SK-N-SH treated with all-trans-retinoic acid at 6 μM for 48 hours (cell line): ENCODE measurements around the gene SYNDIG1L.
"Not testable (repeated sequence)": the region's sequence is repeated elsewhere in the genome, so short reads cannot be mapped to it uniquely, and the experiment has no call there.

Source experiments
- ATAC-seq: fragments of 200-7000 bp; cut with Tn5 transposase; 3 replicates; pipeline ENCODE4 v1.9.1; 2020; ENCODE audit warnings: mild to moderate bottlenecking, moderate library complexity
- ARNTL ChIP-seq: fragments of 450-650 bp; formaldehyde crosslinking; IDR thresholded peaks from 2 replicates; pipeline ENCODE4 v1.5.0; 2020; ENCODE audit warnings: low read depth, mild to moderate bottlenecking, moderate library complexity, borderline replicate concordance
- BACH2 ChIP-seq: fragments of 250-450 bp; sonication (Bioruptor Pico); IDR thresholded peaks from 2 replicates; pipeline ENCODE4 v1.9.0; 2021; ENCODE audit warnings: mild to moderate bottlenecking, borderline replicate concordance
- CREB5 ChIP-seq: fragments of 250-450 bp; sonication (Bioruptor Pico); IDR thresholded peaks from 2 replicates; pipeline ENCODE4 v1.5.1; 2020; ENCODE audit warnings: low read depth, mild to moderate bottlenecking, moderate library complexity
- CSDC2 ChIP-seq: fragments of 250-450 bp; sonication (Bioruptor Pico); IDR thresholded peaks from 2 replicates; pipeline ENCODE4 v1.5.0; 2020; ENCODE audit warnings: mild to moderate bottlenecking, moderate library complexity
- ESRRG ChIP-seq: fragments of 250-450 bp; sonication (Bioruptor Pico); IDR thresholded peaks from 2 replicates; pipeline ENCODE4 v1.6.1; 2021; ENCODE audit warnings: mild to moderate bottlenecking
- GLIS3 ChIP-seq: fragments of 250-450 bp; sonication (Bioruptor Pico); IDR thresholded peaks from 2 replicates; pipeline ENCODE4 v1.5.0; 2020; ENCODE audit warnings: mild to moderate bottlenecking, moderate library complexity
- ISL1 ChIP-seq: fragments of 250-450 bp; sonication (Bioruptor Pico); IDR thresholded peaks from 2 replicates; pipeline ENCODE4 v2.1.2; 2022; ENCODE audit warnings: mild to moderate bottlenecking, moderate library complexity
- OSR1 ChIP-seq: fragments of 250-450 bp; sonication (Bioruptor Pico); IDR thresholded peaks from 2 replicates; pipeline ENCODE4 v1.8.0; 2022; ENCODE audit warnings: moderate library complexity, mild to moderate bottlenecking, inconsistent platforms
- PPARA ChIP-seq: fragments of 250-450 bp; sonication (Bioruptor Pico); IDR thresholded peaks from 2 replicates; pipeline ENCODE4 v1.5.0; 2020; ENCODE audit warnings: mild to moderate bottlenecking, borderline replicate concordance
- RARB ChIP-seq: fragments of 250-450 bp; sonication (Bioruptor Pico); IDR thresholded peaks from 2 replicates; pipeline ENCODE4 v1.8.0; 2021; ENCODE audit warnings: mild to moderate bottlenecking, moderate library complexity
- TCF4 ChIP-seq: fragments of 250-450 bp; sonication (Bioruptor Pico); IDR thresholded peaks from 2 replicates; pipeline ENCODE4 v1.8.0; 2021; ENCODE audit warnings: mild to moderate bottlenecking, moderate library complexity, borderline replicate concordance
- TOX ChIP-seq: fragments of 250-450 bp; sonication (Bioruptor Pico); IDR thresholded peaks from 2 replicates; pipeline ENCODE4 v1.8.0; 2021; ENCODE audit warnings: mild to moderate bottlenecking, moderate library complexity, borderline replicate concordance
- ZC3H10 ChIP-seq: fragments of 250-450 bp; sonication (Bioruptor Pico); IDR thresholded peaks from 2 replicates; pipeline ENCODE4 v1.5.1; 2021; ENCODE audit warnings: mild to moderate bottlenecking, moderate library complexity
- ZFP3 ChIP-seq: fragments of 250-450 bp; sonication (Bioruptor Pico); IDR thresholded peaks from 2 replicates; pipeline ENCODE4 v1.5.0; 2020; ENCODE audit warnings: mild to moderate bottlenecking, moderate library complexity
- ZFP30 ChIP-seq: fragments of 450-650 bp; formaldehyde crosslinking; IDR thresholded peaks from 2 replicates; pipeline ENCODE4 v1.5.0; 2022; ENCODE audit warnings: mild to moderate bottlenecking, moderate library complexity
- ZNF565 ChIP-seq: fragments of 450-650 bp; formaldehyde crosslinking; conservative IDR thresholded peaks from 2 replicates; pipeline ENCODE4 v1.5.0; 2020; ENCODE audit warnings: low read depth, mild to moderate bottlenecking, moderate library complexity
- ZNF70 ChIP-seq: fragments of 450-650 bp; formaldehyde crosslinking; IDR thresholded peaks from 2 replicates; pipeline ENCODE4 v1.5.0; 2020; ENCODE audit warnings: mild to moderate bottlenecking, moderate library complexity
- ZNF8 ChIP-seq: fragments of 450-650 bp; formaldehyde crosslinking; IDR thresholded peaks from 2 replicates; pipeline ENCODE4 v1.5.0; 2020; ENCODE audit warnings: mild to moderate bottlenecking, moderate library complexity
- TF ChIP-seq, protein P1 (sequence below): fragments of 250-450 bp; sonication (Bioruptor Pico); IDR thresholded peaks from 2 replicates; pipeline ENCODE4 v1.5.1; 2021; ENCODE audit warnings: mild to moderate bottlenecking, moderate library complexity
- TF ChIP-seq, protein P2 (sequence below): fragments of 250-450 bp; sonication (Bioruptor Pico); IDR thresholded peaks from 2 replicates; pipeline ENCODE4 v1.8.0; 2021; ENCODE audit warnings: low read depth, mild to moderate bottlenecking, moderate library complexity, borderline replicate concordance

Gene SYNDIG1L

GRCh38 chr14:74392616-74393570 lies 33.1 kb downstream of the SYNDIG1L start:
- TF ChIP-seq RARB (no peak), GLIS3 (no peak), BACH2 (CRISPR knock-in tag) (no peak), ZC3H10 (CRISPR knock-in tag) (no peak), OSR1 (CRISPR knock-in tag) (no peak), ZNF70 (CRISPR knock-in tag) (no peak), PPARA (CRISPR knock-in tag) (no peak)
- TF ChIP-seq, protein P1, sequence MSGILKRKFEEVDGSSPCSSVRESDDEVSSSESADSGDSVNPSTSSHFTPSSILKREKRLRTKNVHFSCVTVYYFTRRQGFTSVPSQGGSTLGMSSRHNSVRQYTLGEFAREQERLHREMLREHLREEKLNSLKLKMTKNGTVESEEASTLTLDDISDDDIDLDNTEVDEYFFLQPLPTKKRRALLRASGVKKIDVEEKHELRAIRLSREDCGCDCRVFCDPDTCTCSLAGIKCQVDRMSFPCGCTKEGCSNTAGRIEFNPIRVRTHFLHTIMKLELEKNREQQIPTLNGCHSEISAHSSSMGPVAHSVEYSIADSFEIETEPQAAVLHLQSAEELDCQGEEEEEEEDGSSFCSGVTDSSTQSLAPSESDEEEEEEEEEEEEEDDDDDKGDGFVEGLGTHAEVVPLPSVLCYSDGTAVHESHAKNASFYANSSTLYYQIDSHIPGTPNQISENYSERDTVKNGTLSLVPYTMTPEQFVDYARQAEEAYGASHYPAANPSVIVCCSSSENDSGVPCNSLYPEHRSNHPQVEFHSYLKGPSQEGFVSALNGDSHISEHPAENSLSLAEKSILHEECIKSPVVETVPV (CRISPR knock-in tag) = no peak
- ATAC-seq = no peak

DNA sequence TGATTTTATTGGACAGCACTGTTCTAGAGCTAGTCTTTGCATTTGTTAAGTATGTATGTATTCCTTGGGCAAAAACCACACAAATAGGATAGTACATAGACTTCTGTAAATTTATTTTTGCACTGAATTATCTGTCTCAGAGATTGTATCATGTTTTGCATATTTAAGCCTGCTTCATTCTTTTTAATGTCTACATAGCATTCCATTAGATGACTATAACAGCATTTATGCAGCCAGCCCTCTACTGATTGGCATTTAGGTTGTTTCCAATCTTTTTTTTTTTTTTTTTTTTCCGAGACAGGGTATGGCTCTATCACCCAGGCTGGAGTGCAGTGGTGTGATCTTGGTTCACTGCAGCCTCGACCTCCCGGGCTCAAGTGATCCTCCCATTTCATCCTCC lies 34.5 kb downstream of the SYNDIG1L start:
- ATAC-seq = no peak
- no peak for TF ChIP-seq OSR1 (CRISPR knock-in tag)
- no peak for TF ChIP-seq ZFP3 (CRISPR knock-in tag)
- TF ChIP-seq, protein P2, sequence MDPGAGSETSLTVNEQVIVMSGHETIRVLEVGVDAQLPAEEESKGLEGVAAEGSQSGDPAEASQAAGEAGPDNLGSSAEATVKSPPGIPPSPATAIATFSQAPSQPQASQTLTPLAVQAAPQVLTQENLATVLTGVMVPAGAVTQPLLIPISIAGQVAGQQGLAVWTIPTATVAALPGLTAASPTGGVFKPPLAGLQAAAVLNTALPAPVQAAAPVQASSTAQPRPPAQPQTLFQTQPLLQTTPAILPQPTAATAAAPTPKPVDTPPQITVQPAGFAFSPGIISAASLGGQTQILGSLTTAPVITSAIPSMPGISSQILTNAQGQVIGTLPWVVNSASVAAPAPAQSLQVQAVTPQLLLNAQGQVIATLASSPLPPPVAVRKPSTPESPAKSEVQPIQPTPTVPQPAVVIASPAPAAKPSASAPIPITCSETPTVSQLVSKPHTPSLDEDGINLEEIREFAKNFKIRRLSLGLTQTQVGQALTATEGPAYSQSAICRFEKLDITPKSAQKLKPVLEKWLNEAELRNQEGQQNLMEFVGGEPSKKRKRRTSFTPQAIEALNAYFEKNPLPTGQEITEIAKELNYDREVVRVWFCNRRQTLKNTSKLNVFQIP (CRISPR knock-in tag) = no peak
- no peak for TF ChIP-seq ZNF8
- no peak for TF ChIP-seq TOX (CRISPR knock-in tag)
- TF ChIP-seq ESRRG (CRISPR knock-in tag) = no peak
- no peak for TF ChIP-seq RARB
- no peak for TF ChIP-seq ISL1
- no peak for TF ChIP-seq GLIS3

GRCh38 chr14:74390505-74390904 lies 35.5 kb downstream of the SYNDIG1L start:
- not testable (repeated sequence) for ATAC-seq

GRCh38 chr14:74389980-74390379 lies 36.0 kb downstream of the SYNDIG1L start:
- TF ChIP-seq GLIS3 (no peak), ZNF565 (CRISPR knock-in tag) (no peak), BACH2 (CRISPR knock-in tag) (no peak), ESRRG (CRISPR knock-in tag) (no peak), TCF4 (CRISPR knock-in tag) (no peak), CREB5 (CRISPR knock-in tag) (no peak), ARNTL (no peak), ZFP30 (no peak), PPARA (CRISPR knock-in tag) (no peak), ZNF70 (CRISPR knock-in tag) (no peak), CSDC2 (CRISPR knock-in tag) (no peak)
- TF ChIP-seq, protein P1 (CRISPR knock-in tag) = no peak
- TF ChIP-seq, all 23 proteins: peak for 0
- ATAC-seq = no peak

GRCh38 chr14:74382231-74382630 lies 43.8 kb downstream of the SYNDIG1L start:
- TF ChIP-seq ZC3H10 (CRISPR knock-in tag) (no peak), ZNF8 (no peak), OSR1 (CRISPR knock-in tag) (no peak)
- TF ChIP-seq, protein P2 (CRISPR knock-in tag) = no peak
- TF ChIP-seq, all 23 proteins: peak for 0
- ATAC-seq = no peak

DNA sequence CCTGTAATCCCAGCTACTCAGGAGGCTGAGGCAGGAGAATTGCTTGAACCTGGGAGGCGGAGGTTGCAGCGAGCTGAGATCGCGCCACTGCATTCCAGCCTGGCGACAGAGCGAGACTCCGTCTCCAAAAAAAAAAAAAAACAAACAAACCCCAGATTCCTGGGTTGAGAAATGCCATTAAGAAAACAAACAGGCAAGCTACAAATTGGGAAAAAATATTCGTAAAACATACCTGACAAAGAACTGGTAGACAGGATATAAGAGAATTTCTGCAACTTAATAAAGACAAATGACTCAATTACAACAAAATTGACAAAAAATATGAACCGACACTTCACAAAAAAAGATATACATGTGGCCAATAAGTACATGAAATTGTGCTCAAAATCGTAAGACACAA lies 44.4 kb downstream of the SYNDIG1L start:
- not testable (repeated sequence) for ATAC-seq
